AG04449 (cell line): ENCODE results near the gene JPH3.

Source experiments
- CTCF ChIA-PET: fragments of 350-600 bp; formaldehyde crosslinking; extraction: SDS; loops from one replicate; lab custom pipeline; 2021; ENCODE audit warnings: antibody characterized with exemption; lab: Yijun Ruan, JAX
- POLR2A ChIA-PET: fragments of 400-600, 350-600 bp; formaldehyde crosslinking; extraction: SDS; loops from one replicate; lab custom pipeline; 2020; ENCODE audit warnings: antibody characterized with exemption, inconsistent platforms; lab: Yijun Ruan, JAX
- DNase-seq: peaks from one replicate; pipeline ENCODE4 v3.0.0-alpha.2; 2010; ENCODE audit warnings: low read depth, low spot score
- H3K4me3 ChIP-seq: 2 replicates; pipeline ENCODE4 v1.5.1; 2011; ENCODE audit warnings: low read depth, mild to moderate bottlenecking, control low read depth, low read length
- CTCF ChIP-seq: IDR thresholded peaks from one replicate; pipeline ENCODE4 v1.5.1; 2011; ENCODE audit warnings: mild to moderate bottlenecking, moderate library complexity, low read length, control low read depth, inconsistent platforms; ENCODE audit not compliant: insufficient read depth; ENCODE audit errors: missing control alignments

JPH3 gene

GRCh38 chr16:87661561-87661960 is 59.3 kb downstream of the JPH3 start:
- POLR2A ChIA-PET = no interaction called here

GRCh38 chr16:87662254-87663204 is 60.2 kb downstream of the JPH3 start:
- no peak for TF ChIP-seq CTCF
- POLR2A ChIA-PET = no interaction called here
- CTCF ChIA-PET = interaction anchor here (1.9 kb wide), 1 partner anchor 26 kb away, joined by 7 read pairs; no protein-coding TSS in a partner anchor
- DNase-seq = no peak
- no peak overlapping the region for H3K4me3 ChIP-seq

More at GRCh38 chr16:87661561-87661960, 59.3 kb downstream of the JPH3 start:
- CTCF ChIA-PET = no interaction called here
- no peak for DNase-seq
- no peak for TF ChIP-seq CTCF
- H3K4me3 ChIP-seq = no peak overlapping the region

DNA sequence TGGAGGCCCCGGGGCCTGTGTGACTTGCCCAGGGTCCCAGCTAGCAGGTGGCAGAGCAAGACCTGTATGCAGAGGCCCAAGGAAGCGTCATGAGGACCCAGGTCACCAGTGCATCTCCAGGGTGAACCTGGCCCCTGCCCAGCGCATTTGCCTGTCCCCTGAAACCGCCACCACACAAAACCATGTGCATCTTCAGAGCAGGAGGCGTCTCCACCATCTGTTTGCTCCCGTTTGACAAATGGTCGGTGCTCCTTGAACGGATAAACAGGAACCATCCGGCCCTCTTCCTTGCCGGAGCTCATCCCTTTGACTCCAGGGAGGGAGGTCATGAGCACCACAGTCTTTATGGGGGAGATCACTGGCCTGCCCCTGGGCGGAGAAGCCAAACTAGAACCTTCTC is 62.5 kb downstream of the JPH3 start:
- TF ChIP-seq CTCF = no peak
- H3K4me3 ChIP-seq = no peak overlapping the region
- DNase-seq = no peak
- CTCF ChIA-PET = interaction anchor here (0.9 to 1.5 kb wide), 2 partner anchors 9 to 248 kb away, joined by 3 read pairs; no protein-coding TSS in a partner anchor
- POLR2A ChIA-PET = no interaction called here

GRCh38 chr16:87665193-87665592 is 62.9 kb downstream of the JPH3 start:
- CTCF ChIA-PET = interaction anchor here (0.9 to 1.5 kb wide), 2 partner anchors 9 to 249 kb away, joined by 3 read pairs; no protein-coding TSS in a partner anchor

DNA sequence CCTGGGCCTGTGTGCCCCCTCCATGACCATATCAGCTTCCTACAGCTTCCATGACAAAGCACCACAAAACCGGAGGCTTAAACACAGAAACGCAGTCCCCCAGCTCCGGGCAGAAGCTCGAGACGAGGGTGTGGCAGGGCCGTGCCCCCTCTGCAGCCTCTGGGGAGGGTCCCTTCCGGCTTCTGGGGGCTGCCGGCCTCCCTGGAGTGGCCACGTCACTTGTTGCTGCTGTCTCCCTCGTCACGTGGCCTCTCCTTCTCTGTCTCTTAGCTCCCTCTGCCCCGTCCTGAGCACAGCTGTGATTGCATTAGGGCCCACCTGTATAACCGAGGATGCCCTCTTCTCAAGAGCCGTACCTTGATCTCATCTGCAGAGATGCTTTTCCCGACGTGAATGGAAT is 64.6 kb downstream of the JPH3 start:
- no peak for TF ChIP-seq CTCF
- POLR2A ChIA-PET = no interaction called here
- H3K4me3 ChIP-seq = no peak overlapping the region
- DNase-seq = no peak
- CTCF ChIA-PET = interaction anchor here (1.2 to 1.5 kb wide), 2 partner anchors 15 to 31 kb away, joined by 4 to 7 read pairs; no protein-coding TSS in a partner anchor

More at GRCh38 chr16:87665193-87665592, 62.9 kb downstream of the JPH3 start:
- no peak overlapping the region for H3K4me3 ChIP-seq
- POLR2A ChIA-PET = no interaction called here
- DNase-seq = no peak
- TF ChIP-seq CTCF = no peak

GRCh38 chr16:87667443-87667842 is 65.1 kb downstream of the JPH3 start:
- no peak for DNase-seq
- TF ChIP-seq CTCF = no peak
- POLR2A ChIA-PET = no interaction called here
- no peak overlapping the region for H3K4me3 ChIP-seq
- CTCF ChIA-PET = interaction anchor here (1.2 to 1.5 kb wide), 2 partner anchors 14 to 31 kb away, joined by 4 to 7 read pairs; no protein-coding TSS in a partner anchor
